Liver (tissue), 9 donors: ENCODE results near the gene PIK3R3. TPM values are rescaled to one million over a fixed set of nuclear protein-coding genes. Genes with fewer than 3 reads are reported as not detected.

Experiments
- DNase-seq: peaks from one replicate; pipeline ENCODE4 v3.0.0-alpha.2; 2017; ENCODE audit warnings: low spot score
- H3K27ac ChIP-seq, 2 donors: one replicate each; pipeline ENCODE4 v1.7.0; 2013; ENCODE audit warnings: inconsistent platforms in 2 of 2, low read length in 2 of 2, control low read depth in 1 of 2, low read depth in 1 of 2, mild to moderate bottlenecking in 1 of 2
- H3K27me3 ChIP-seq, 4 donors: one replicate each; pipeline versions ENCODE4 v1.6.1 to v1.7.0; 2013; ENCODE audit warnings: low read length in 3 of 4, inconsistent platforms in 1 of 4, mild to moderate bottlenecking in 1 of 4, moderate library complexity in 1 of 4; ENCODE audit not compliant: control insufficient read depth in 4 of 4, insufficient read depth in 4 of 4
- H3K36me3 ChIP-seq, 4 donors: one replicate each; pipeline versions ENCODE4 v1.6.1 to v1.7.0; 2013; ENCODE audit warnings: low read length in 3 of 4, mild to moderate bottlenecking in 3 of 4, low read depth in 1 of 4, moderate library complexity in 1 of 4; ENCODE audit not compliant: control insufficient read depth in 4 of 4, insufficient read depth in 3 of 4
- H3K4me1 ChIP-seq, 4 donors: one replicate each; pipeline versions ENCODE4 v1.6.1 to v1.7.0; 2013; ENCODE audit warnings: low read length in 3 of 4, mild to moderate bottlenecking in 3 of 4, moderate library complexity in 1 of 4; ENCODE audit not compliant: control insufficient read depth in 4 of 4, insufficient read depth in 4 of 4
- H3K4me3 ChIP-seq, 3 donors: one replicate each; pipeline versions ENCODE4 v1.6.1 to v1.7.0; 2013; ENCODE audit warnings: low read length in 3 of 3, control low read depth in 1 of 3, low read depth in 1 of 3, mild to moderate bottlenecking in 1 of 3
- H3K9ac ChIP-seq, 2 donors: one replicate each; pipeline ENCODE4 v1.7.0; 2013; ENCODE audit warnings: low read length in 2 of 2, mild to moderate bottlenecking in 2 of 2, moderate library complexity in 2 of 2, control low read depth in 1 of 2, low read depth in 1 of 2
- H3K9me3 ChIP-seq, 4 donors: one replicate each; pipeline versions ENCODE4 v1.6.1 to v1.7.0; 2013; ENCODE audit warnings: low read length in 3 of 4; ENCODE audit not compliant: control insufficient read depth in 4 of 4
- EGR1 ChIP-seq, 2 donors: IDR thresholded peaks; 2 replicates each; pipeline ENCODE4 v1.6.1; 2016 to 2018; ENCODE audit warnings: antibody characterized with exemption in 2 of 2, low read depth in 2 of 2
- FOXA1 ChIP-seq: IDR thresholded peaks from 2 replicates; pipeline ENCODE4 v1.6.1; 2016; ENCODE audit warnings: antibody characterized with exemption
- FOXA2 ChIP-seq: IDR thresholded peaks from 2 replicates; pipeline ENCODE4 v1.6.1; 2016; ENCODE audit warnings: antibody characterized with exemption
- GABPA ChIP-seq, 2 donors: IDR thresholded peaks in 1 of 2; conservative IDR thresholded peaks in 1 of 2; 2 replicates each; pipeline ENCODE4 v1.6.1; 2016; ENCODE audit warnings: antibody characterized with exemption in 2 of 2, mild to moderate bottlenecking in 1 of 2, moderate library complexity in 1 of 2
- HNF4A ChIP-seq, 2 donors: conservative IDR thresholded peaks; 2 replicates each; pipeline ENCODE4 v1.6.1; 2016; ENCODE audit warnings: antibody characterized with exemption in 2 of 2, mild to moderate bottlenecking in 2 of 2
- HNF4G ChIP-seq: IDR thresholded peaks from 2 replicates; pipeline ENCODE4 v1.6.1; 2016; ENCODE audit warnings: antibody characterized with exemption
- JUND ChIP-seq, 2 donors: IDR thresholded peaks; 2 replicates each; pipeline ENCODE4 v1.6.1; 2016; ENCODE audit warnings: antibody characterized with exemption in 2 of 2
- NR2F2 ChIP-seq: IDR thresholded peaks from 2 replicates; pipeline ENCODE4 v1.6.1; 2016; ENCODE audit warnings: antibody characterized with exemption
- RAD21 ChIP-seq, 2 donors: IDR thresholded peaks; 2 replicates each; pipeline ENCODE4 v1.6.1; 2016; ENCODE audit warnings: antibody characterized with exemption in 2 of 2, mild to moderate bottlenecking in 2 of 2
- RXRA ChIP-seq, 2 donors: IDR thresholded peaks; 2 replicates each; pipeline ENCODE4 v1.6.1; 2017 to 2018; ENCODE audit warnings: antibody characterized with exemption in 2 of 2, mild to moderate bottlenecking in 1 of 2
- SP1 ChIP-seq: IDR thresholded peaks from 2 replicates; pipeline ENCODE4 v1.6.1; 2018; ENCODE audit warnings: antibody characterized with exemption, mild to moderate bottlenecking
- TAF1 ChIP-seq: conservative IDR thresholded peaks from 2 replicates; pipeline ENCODE4 v1.6.1; 2016; ENCODE audit warnings: antibody characterized with exemption, mild to moderate bottlenecking
- YY1 ChIP-seq: IDR thresholded peaks from 2 replicates; pipeline ENCODE4 v1.6.1; 2016; ENCODE audit warnings: antibody characterized with exemption, mild to moderate bottlenecking
- WGBS: extraction: QIAGEN DNeasy Blood & Tissue Kit; methylation state at CpG from one replicate; pipeline ENCODE4 v1.1.7; 2013; 5-methylcytosine and 5-hydroxymethylcytosine counted together
- polyA plus RNA-seq, 2 donors: library from polyadenylated mRNA; stranded (reverse) in 1 of 2; unstranded in 1 of 2; fragments of 200-250 nt in 1 of 2; fragments of >200 nt in 1 of 2; fragmentation: Nextera tagmentation in 1 of 2; extraction: Ambion mirVana in 1 of 2; gene quantifications; one replicate each; pipeline versions ENCODE4 v1.2.1 to v1.2.3, GENCODE V29; 2013 to 2015
- total RNA-seq, 2 donors: library from RNA; depleted of rRNA; stranded (reverse); fragments of >200 nt; gene quantifications; one replicate each; pipeline ENCODE4 v1.2.3, GENCODE V29; 2014
- TF ChIP-seq, protein P1 (sequence below): IDR thresholded peaks from 2 replicates; pipeline ENCODE4 v1.6.1; 2016; ENCODE audit warnings: antibody characterized with exemption
- TF ChIP-seq, protein P2 (sequence below): fragments of 150-350 bp; IDR thresholded peaks from 2 replicates; pipeline ENCODE4 v1.5.1; 2017; ENCODE audit warnings: improper control_type of control experiment, low read depth, low read length; ENCODE audit not compliant: missing input control
- TF ChIP-seq, protein P3 (sequence below): IDR thresholded peaks from 2 replicates; pipeline ENCODE4 v1.6.1; 2016; ENCODE audit warnings: antibody characterized with exemption
- TF ChIP-seq, protein P4 (sequence below): IDR thresholded peaks from 2 replicates; pipeline ENCODE4 v1.6.1; 2016; ENCODE audit warnings: antibody characterized with exemption, mild to moderate bottlenecking
- TF ChIP-seq, protein P5 (sequence below): IDR thresholded peaks from 2 replicates; pipeline ENCODE4 v1.6.1; 2016; ENCODE audit warnings: antibody characterized with exemption
- donor health status: healthy.
- donor health status: healthy.
- donor health status: healthy.
- donor health status: healthy.
- donor health status: healthy.

The PIK3R3 gene
- total and polyA plus RNA-seq, 4 donors: 1.5 to 4.6 (median 2.7) TPM

DNA sequence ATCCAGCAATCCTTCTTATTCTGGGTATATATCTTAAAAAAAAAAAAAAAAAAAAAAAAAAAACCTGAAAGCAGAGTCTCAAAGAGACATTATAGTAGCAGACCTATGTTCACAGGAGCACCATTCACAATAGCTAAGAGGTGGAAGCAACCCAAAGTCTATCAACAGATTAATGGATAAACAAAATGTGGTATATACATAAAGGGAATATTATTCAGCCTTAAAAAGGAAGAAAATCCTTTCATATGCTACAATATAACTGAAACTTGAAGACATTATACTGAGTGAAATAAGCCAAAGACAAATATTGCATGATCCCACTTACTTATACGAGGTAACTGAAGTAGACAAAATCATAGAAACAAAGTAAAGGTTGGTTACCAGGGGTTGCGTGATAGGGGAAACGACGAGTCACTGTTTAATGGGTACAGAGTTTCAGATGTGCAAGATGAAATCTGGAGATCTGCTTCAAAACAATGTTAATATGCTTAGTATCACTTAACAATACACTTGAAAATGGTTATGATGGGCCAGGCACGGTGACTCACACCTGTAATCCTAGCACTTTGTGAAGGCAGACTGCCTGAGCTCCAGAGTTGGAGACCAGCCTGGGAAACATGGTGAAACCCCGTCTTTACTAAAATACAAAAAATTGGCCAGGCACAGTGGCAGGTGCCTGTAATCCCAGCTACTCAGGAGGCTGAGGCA is 29.5 kb downstream of the PIK3R3 start:
- 96% methylated on average over 6 of the region's 6 CpGs for WGBS
- no peaks in the 10 kb centered on the region for H3K9me3 ChIP-seq
- no peaks in the 10 kb centered on the region for H3K27me3 ChIP-seq
- no peak overlapping the region for H3K4me3 ChIP-seq
- TF ChIP-seq HNF4A (conservative IDR thresholded peaks at IDR 0.05) (no peak), RAD21 (IDR thresholded peaks at IDR 0.05) (no peak), SP1 (no peak), RXRA (IDR thresholded peaks at IDR 0.05) (no peak), YY1 (no peak), EGR1 (IDR thresholded peaks at IDR 0.05; ENCODE audit: low read depth in 2 of 2) (no peak), NR2F2 (no peak), TAF1 (no peak), HNF4G (no peak), FOXA1 (no peak), FOXA2 (no peak), JUND (IDR thresholded peaks at IDR 0.05) (no peak), GABPA (IDR thresholded peaks at IDR 0.05 in 1 of 2, conservative IDR thresholded peaks at IDR 0.05 in 1 of 2) (no peak)
- TF ChIP-seq, protein P1, sequence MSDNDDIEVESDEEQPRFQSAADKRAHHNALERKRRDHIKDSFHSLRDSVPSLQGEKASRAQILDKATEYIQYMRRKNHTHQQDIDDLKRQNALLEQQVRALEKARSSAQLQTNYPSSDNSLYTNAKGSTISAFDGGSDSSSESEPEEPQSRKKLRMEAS: no peak
- TF ChIP-seq, protein P2, sequence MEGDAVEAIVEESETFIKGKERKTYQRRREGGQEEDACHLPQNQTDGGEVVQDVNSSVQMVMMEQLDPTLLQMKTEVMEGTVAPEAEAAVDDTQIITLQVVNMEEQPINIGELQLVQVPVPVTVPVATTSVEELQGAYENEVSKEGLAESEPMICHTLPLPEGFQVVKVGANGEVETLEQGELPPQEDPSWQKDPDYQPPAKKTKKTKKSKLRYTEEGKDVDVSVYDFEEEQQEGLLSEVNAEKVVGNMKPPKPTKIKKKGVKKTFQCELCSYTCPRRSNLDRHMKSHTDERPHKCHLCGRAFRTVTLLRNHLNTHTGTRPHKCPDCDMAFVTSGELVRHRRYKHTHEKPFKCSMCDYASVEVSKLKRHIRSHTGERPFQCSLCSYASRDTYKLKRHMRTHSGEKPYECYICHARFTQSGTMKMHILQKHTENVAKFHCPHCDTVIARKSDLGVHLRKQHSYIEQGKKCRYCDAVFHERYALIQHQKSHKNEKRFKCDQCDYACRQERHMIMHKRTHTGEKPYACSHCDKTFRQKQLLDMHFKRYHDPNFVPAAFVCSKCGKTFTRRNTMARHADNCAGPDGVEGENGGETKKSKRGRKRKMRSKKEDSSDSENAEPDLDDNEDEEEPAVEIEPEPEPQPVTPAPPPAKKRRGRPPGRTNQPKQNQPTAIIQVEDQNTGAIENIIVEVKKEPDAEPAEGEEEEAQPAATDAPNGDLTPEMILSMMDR: no peak
- TF ChIP-seq, protein P3, sequence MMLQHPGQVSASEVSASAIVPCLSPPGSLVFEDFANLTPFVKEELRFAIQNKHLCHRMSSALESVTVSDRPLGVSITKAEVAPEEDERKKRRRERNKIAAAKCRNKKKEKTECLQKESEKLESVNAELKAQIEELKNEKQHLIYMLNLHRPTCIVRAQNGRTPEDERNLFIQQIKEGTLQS: no peak
- TF ChIP-seq, protein P4, sequence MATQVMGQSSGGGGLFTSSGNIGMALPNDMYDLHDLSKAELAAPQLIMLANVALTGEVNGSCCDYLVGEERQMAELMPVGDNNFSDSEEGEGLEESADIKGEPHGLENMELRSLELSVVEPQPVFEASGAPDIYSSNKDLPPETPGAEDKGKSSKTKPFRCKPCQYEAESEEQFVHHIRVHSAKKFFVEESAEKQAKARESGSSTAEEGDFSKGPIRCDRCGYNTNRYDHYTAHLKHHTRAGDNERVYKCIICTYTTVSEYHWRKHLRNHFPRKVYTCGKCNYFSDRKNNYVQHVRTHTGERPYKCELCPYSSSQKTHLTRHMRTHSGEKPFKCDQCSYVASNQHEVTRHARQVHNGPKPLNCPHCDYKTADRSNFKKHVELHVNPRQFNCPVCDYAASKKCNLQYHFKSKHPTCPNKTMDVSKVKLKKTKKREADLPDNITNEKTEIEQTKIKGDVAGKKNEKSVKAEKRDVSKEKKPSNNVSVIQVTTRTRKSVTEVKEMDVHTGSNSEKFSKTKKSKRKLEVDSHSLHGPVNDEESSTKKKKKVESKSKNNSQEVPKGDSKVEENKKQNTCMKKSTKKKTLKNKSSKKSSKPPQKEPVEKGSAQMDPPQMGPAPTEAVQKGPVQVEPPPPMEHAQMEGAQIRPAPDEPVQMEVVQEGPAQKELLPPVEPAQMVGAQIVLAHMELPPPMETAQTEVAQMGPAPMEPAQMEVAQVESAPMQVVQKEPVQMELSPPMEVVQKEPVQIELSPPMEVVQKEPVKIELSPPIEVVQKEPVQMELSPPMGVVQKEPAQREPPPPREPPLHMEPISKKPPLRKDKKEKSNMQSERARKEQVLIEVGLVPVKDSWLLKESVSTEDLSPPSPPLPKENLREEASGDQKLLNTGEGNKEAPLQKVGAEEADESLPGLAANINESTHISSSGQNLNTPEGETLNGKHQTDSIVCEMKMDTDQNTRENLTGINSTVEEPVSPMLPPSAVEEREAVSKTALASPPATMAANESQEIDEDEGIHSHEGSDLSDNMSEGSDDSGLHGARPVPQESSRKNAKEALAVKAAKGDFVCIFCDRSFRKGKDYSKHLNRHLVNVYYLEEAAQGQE: no peak
- TF ChIP-seq, protein P5, sequence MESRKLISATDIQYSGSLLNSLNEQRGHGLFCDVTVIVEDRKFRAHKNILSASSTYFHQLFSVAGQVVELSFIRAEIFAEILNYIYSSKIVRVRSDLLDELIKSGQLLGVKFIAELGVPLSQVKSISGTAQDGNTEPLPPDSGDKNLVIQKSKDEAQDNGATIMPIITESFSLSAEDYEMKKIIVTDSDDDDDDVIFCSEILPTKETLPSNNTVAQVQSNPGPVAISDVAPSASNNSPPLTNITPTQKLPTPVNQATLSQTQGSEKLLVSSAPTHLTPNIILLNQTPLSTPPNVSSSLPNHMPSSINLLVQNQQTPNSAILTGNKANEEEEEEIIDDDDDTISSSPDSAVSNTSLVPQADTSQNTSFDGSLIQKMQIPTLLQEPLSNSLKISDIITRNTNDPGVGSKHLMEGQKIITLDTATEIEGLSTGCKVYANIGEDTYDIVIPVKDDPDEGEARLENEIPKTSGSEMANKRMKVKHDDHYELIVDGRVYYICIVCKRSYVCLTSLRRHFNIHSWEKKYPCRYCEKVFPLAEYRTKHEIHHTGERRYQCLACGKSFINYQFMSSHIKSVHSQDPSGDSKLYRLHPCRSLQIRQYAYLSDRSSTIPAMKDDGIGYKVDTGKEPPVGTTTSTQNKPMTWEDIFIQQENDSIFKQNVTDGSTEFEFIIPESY: no peak
- no peak for DNase-seq
- H3K9ac ChIP-seq: no peak overlapping the region
- H3K4me1 ChIP-seq: no peaks in the 10 kb centered on the region
- no peak overlapping the region for H3K27ac ChIP-seq
- H3K36me3 ChIP-seq: no peaks in the 10 kb centered on the region
